Uterus (tissue), 4 donors: ENCODE results near the gene QTRT2. TPM values are rescaled to one million over a fixed set of nuclear protein-coding genes. Genes with fewer than 3 reads are reported as not detected.

Experiments used
- DNase-seq, 2 donors: peaks; one replicate each; pipeline ENCODE4 v3.0.0-alpha.2; 2019 to 2020
- H3K27ac ChIP-seq, 2 donors: fragments of 200-600 bp; sonication (generic); 1 replicate in 1 of 2; 2 replicates in 1 of 2; pipeline ENCODE4 v1.5.1; 2016 to 2018
- H3K27me3 ChIP-seq, 2 donors: fragments of 200-600 bp; sonication (generic); one replicate each; pipeline ENCODE4 v1.5.1; 2018 to 2019; ENCODE audit warnings: control low read depth in 1 of 2
- H3K36me3 ChIP-seq, 2 donors: fragments of 200-600 bp; sonication (generic); one replicate each; pipeline ENCODE4 v1.5.1; 2019; ENCODE audit warnings: control low read depth in 1 of 2
- H3K4me1 ChIP-seq, 2 donors: fragments of 200-600 bp; sonication (generic); one replicate each; pipeline ENCODE4 v1.5.1; 2018 to 2019; ENCODE audit warnings: control low read depth in 1 of 2
- H3K4me3 ChIP-seq, 2 donors: fragments of 200-600 bp; sonication (generic); 1 replicate in 1 of 2; 2 replicates in 1 of 2; pipeline ENCODE4 v1.5.1; 2018 to 2019; ENCODE audit warnings: mild to moderate bottlenecking in 1 of 2
- H3K9me3 ChIP-seq, 2 donors: fragments of 200-600 bp; sonication (generic); one replicate each; pipeline ENCODE4 v1.5.1; 2019; ENCODE audit warnings: control low read depth in 1 of 2
- CTCF ChIP-seq, 4 experiments: fragments of 200-600 bp in 2 of 4; fragments of 450-650 bp in 2 of 4; sonication (generic) in 2 of 4; IDR thresholded peaks; one replicate each; pipeline ENCODE4 v1.5.1; 2016 to 2019; ENCODE audit warnings: antibody characterized with exemption in 4 of 4, mild to moderate bottlenecking in 2 of 4, moderate library complexity in 1 of 4
- POLR2A ChIP-seq, 2 donors: fragments of 450-650 bp; IDR thresholded peaks; one replicate each; pipeline ENCODE4 v1.6.1; 2016; ENCODE audit warnings: antibody characterized with exemption in 2 of 2, mild to moderate bottlenecking in 1 of 2, moderate library complexity in 1 of 2
- intact Hi-C: fragments of 100-400 bp; cut with DNase I; formaldehyde crosslinking; loops from one replicate; pipeline ENCODE4 v1.15.1; 2023; ENCODE audit warnings: low total_unique reads
- total RNA-seq, 4 donors: library from RNA; depleted of rRNA in 3 of 4; stranded (reverse); fragments of >200 nt in 3 of 4; gene quantifications; one replicate each; pipeline versions ENCODE4 v1.1.0 to v1.2.4, GENCODE V29; 2014 to 2023
- donor health status: DM: yes; HTN: yes; CAD: no.

Gene QTRT2
- total RNA-seq, 4 donors from 2014 or later, result 2.4 to 54.5 (median 25.4) TPM

- TF ChIP-seq POLR2A (IDR thresholded peaks at IDR 0.05), result no peak
- no peak for TF ChIP-seq CTCF (IDR thresholded peaks at IDR 0.05)
- Histone ChIP-seq H3K4me3 (peak overlapping the region in 1 of 2 donors; percentile 4), H3K27ac (peak overlapping the region; percentile 39 to 63), H3K36me3 (no peaks in the 10 kb centered on the region), H3K4me1 (no peaks in the 10 kb centered on the region), H3K9me3 (no peaks in the 10 kb centered on the region), H3K27me3 (no peaks in the 10 kb centered on the region)
- DNase-seq, result no peak
- intact Hi-C loops, result no loop called here
These were observed 36.5 kb downstream of the QTRT2 start for GRCh38 chr3:114093016-114093380.

GRCh38 chr3:114093596-114093995, 37.1 kb downstream of the QTRT2 start:
- no peaks in the 10 kb centered on the region for H3K9me3 ChIP-seq
- no peaks in the 10 kb centered on the region for H3K27me3 ChIP-seq
- H3K36me3 ChIP-seq, result no peaks in the 10 kb centered on the region
- no peaks in the 10 kb centered on the region for H3K4me1 ChIP-seq
- DNase-seq, result peak; percentile 24 to 34
- no peak overlapping the region for H3K27ac ChIP-seq
- TF ChIP-seq POLR2A (IDR thresholded peaks at IDR 0.05) (no peak), CTCF (IDR thresholded peaks at IDR 0.05) (no peak)
- intact Hi-C loops, result no loop called here
- H3K4me3 ChIP-seq, result no peak overlapping the region

GRCh38 chr3:114095796-114096195, 39.3 kb downstream of the QTRT2 start:
- no peak for DNase-seq
- H3K27me3 ChIP-seq, result no peaks in the 10 kb centered on the region
- H3K4me1 ChIP-seq, result no peaks in the 10 kb centered on the region
- no peaks in the 10 kb centered on the region for H3K9me3 ChIP-seq
- H3K27ac ChIP-seq, result no peak overlapping the region
- H3K4me3 ChIP-seq, result no peak overlapping the region
- TF ChIP-seq CTCF (IDR thresholded peaks at IDR 0.05), result no peak
- TF ChIP-seq POLR2A (IDR thresholded peaks at IDR 0.05), result no peak
- intact Hi-C loops, result no loop called here
- H3K36me3 ChIP-seq, result no peaks in the 10 kb centered on the region

- intact Hi-C loops, result no loop called here
- no peaks in the 10 kb centered on the region for H3K27me3 ChIP-seq
- no peaks in the 10 kb centered on the region for H3K36me3 ChIP-seq
- DNase-seq, result no peak
- TF ChIP-seq POLR2A (IDR thresholded peaks at IDR 0.05), result no peak
- no peak for TF ChIP-seq CTCF (IDR thresholded peaks at IDR 0.05)
- no peak overlapping the region for H3K27ac ChIP-seq
- no peaks in the 10 kb centered on the region for H3K9me3 ChIP-seq
- no peaks in the 10 kb centered on the region for H3K4me1 ChIP-seq
- H3K4me3 ChIP-seq, result no peak overlapping the region
These were observed 44.6 kb downstream of the QTRT2 start for GRCh38 chr3:114101101-114101500.

- intact Hi-C loops, result no loop called here
- Histone ChIP-seq H3K27me3 (no peaks in the 10 kb centered on the region), H3K27ac (no peak overlapping the region), H3K9me3 (no peaks in the 10 kb centered on the region), H3K36me3 (no peaks in the 10 kb centered on the region), H3K4me3 (no peak overlapping the region), H3K4me1 (no peaks in the 10 kb centered on the region)
- TF ChIP-seq CTCF (IDR thresholded peaks at IDR 0.05), result no peak
- TF ChIP-seq POLR2A (IDR thresholded peaks at IDR 0.05), result no peak
- no peak for DNase-seq
These were observed 46.6 kb downstream of the QTRT2 start for GRCh38 chr3:114103181-114103580.
